ENCODE results near the gene ZNF785. TPM values are rescaled to one million over a fixed set of nuclear protein-coding genes. Genes with fewer than 3 reads are reported as not detected.
A peak's percentile ranks its signal among the peaks of the same experiment; 100 is the strongest.

ZNF785 gene
- total and polyA plus RNA-seq, 4 donors: 3.1 to 21.8 (median 8.6) TPM

- Histone ChIP-seq H3K27ac (ENCODE audit: low read depth in 1 of 2, low read length in 2 of 2) (peak overlapping the region; percentile 65 to 73), H3K27me3 (ENCODE audit: control insufficient read depth in 1 of 2, insufficient read depth in 2 of 2, low read length in 1 of 2) (no peaks in the 10 kb centered on the region), H3K36me3 (ENCODE audit: control insufficient read depth in 1 of 2, insufficient read depth in 2 of 2, low read length in 1 of 2) (no peaks in the 10 kb centered on the region), H3K4me3 (ENCODE audit: low read length in 2 of 2) (peak overlapping the region; percentile 16 to 85), H3K9me3 (ENCODE audit: control insufficient read depth, low read length) (no peaks in the 10 kb centered on the region), H3K4me1 (ENCODE audit: control insufficient read depth in 1 of 2, insufficient read depth in 2 of 2, low read length in 2 of 2) (no peaks in the 10 kb centered on the region)
- intact Hi-C loops (cut with DNase I): loop anchor here in 1 of 2 donors (1.0 to 5.0 kb wide), 2 partner anchors 13 to 81 kb away; partner anchors contain the start of genes PRR14 and ZNF764
- peak; percentile 34 for ATAC-seq (ENCODE audit: low FRiP score)
- peak in 1 of 2 donors; percentile 55 for DNase-seq
- WGBS, 2 donors: 4 to 6% methylated on average over 22 of the region's 22 CpGs
Measured at GRCh38 chr16:30570636-30571444, 14.7 kb downstream of the ZNF785 start.

- Histone ChIP-seq H3K27me3 (ENCODE audit: control insufficient read depth in 1 of 2, insufficient read depth in 2 of 2, low read length in 1 of 2) (no peaks in the 10 kb centered on the region), H3K36me3 (ENCODE audit: control insufficient read depth in 1 of 2, insufficient read depth in 2 of 2, low read length in 1 of 2) (no peaks in the 10 kb centered on the region), H3K4me1 (ENCODE audit: control insufficient read depth in 1 of 2, insufficient read depth in 2 of 2, low read length in 2 of 2) (no peaks in the 10 kb centered on the region), H3K9me3 (ENCODE audit: control insufficient read depth, low read length) (no peaks in the 10 kb centered on the region), H3K27ac (ENCODE audit: low read depth in 1 of 2, low read length in 2 of 2) (no peak overlapping the region), H3K4me3 (ENCODE audit: low read length in 2 of 2) (no peak overlapping the region)
- WGBS, 2 donors: 84 to 89% methylated on average over 44 of the region's 44 CpGs
- intact Hi-C loops (cut with DNase I): loop anchor here in 1 of 2 donors (5.0 kb wide), 1 partner anchor 82 kb away; the partner anchor contains the start of gene PRR14
- no peak for DNase-seq
- no peak for ATAC-seq (ENCODE audit: low FRiP score)
Measured at GRCh38 chr16:30569746-30570635, 15.5 kb downstream of the ZNF785 start.

- Histone ChIP-seq H3K27me3 (ENCODE audit: control insufficient read depth in 1 of 2, insufficient read depth in 2 of 2, low read length in 1 of 2) (no peaks in the 10 kb centered on the region), H3K4me3 (ENCODE audit: low read length in 2 of 2) (no peak overlapping the region), H3K4me1 (ENCODE audit: control insufficient read depth in 1 of 2, insufficient read depth in 2 of 2, low read length in 2 of 2) (no peaks in the 10 kb centered on the region), H3K9me3 (ENCODE audit: control insufficient read depth, low read length) (no peaks in the 10 kb centered on the region), H3K27ac (ENCODE audit: low read depth in 1 of 2, low read length in 2 of 2) (no peak overlapping the region), H3K36me3 (ENCODE audit: control insufficient read depth in 1 of 2, insufficient read depth in 2 of 2, low read length in 1 of 2) (no peaks in the 10 kb centered on the region)
- DNase-seq: no peak
- ATAC-seq (ENCODE audit: low FRiP score): no peak
- WGBS, 2 donors: 90 to 95% methylated on average over 3 of the region's 3 CpGs
- intact Hi-C loops (cut with DNase I): no loop called here
Measured at GRCh38 chr16:30569281-30569680, 16.2 kb downstream of the ZNF785 start.

GRCh38 chr16:30567991-30568638 lies 17.4 kb downstream of the ZNF785 start:
- Histone ChIP-seq H3K27ac (ENCODE audit: low read depth in 1 of 2, low read length in 2 of 2) (no peak overlapping the region), H3K9me3 (ENCODE audit: control insufficient read depth, low read length) (no peaks in the 10 kb centered on the region), H3K27me3 (ENCODE audit: control insufficient read depth in 1 of 2, insufficient read depth in 2 of 2, low read length in 1 of 2) (no peaks in the 10 kb centered on the region), H3K4me1 (ENCODE audit: control insufficient read depth in 1 of 2, insufficient read depth in 2 of 2, low read length in 2 of 2) (no peaks in the 10 kb centered on the region), H3K36me3 (ENCODE audit: control insufficient read depth in 1 of 2, insufficient read depth in 2 of 2, low read length in 1 of 2) (no peaks in the 10 kb centered on the region), H3K4me3 (ENCODE audit: low read length in 2 of 2) (no peak overlapping the region)
- ATAC-seq (ENCODE audit: low FRiP score) (no peak), DNase-seq (peak in 1 of 2 donors; percentile 57)
- intact Hi-C loops (cut with DNase I): no loop called here
- 69 to 72% methylated on average over 6 of the region's 6 CpGs for WGBS, 2 donors

- intact Hi-C loops (cut with DNase I): no loop called here
- DNase-seq (no peak), ATAC-seq (ENCODE audit: low FRiP score) (no peak)
- Histone ChIP-seq H3K9me3 (ENCODE audit: control insufficient read depth, low read length) (no peaks in the 10 kb centered on the region), H3K4me3 (ENCODE audit: low read length in 2 of 2) (no peak overlapping the region), H3K27me3 (ENCODE audit: control insufficient read depth in 1 of 2, insufficient read depth in 2 of 2, low read length in 1 of 2) (no peaks in the 10 kb centered on the region), H3K27ac (ENCODE audit: low read depth in 1 of 2, low read length in 2 of 2) (no peak overlapping the region), H3K4me1 (ENCODE audit: control insufficient read depth in 1 of 2, insufficient read depth in 2 of 2, low read length in 2 of 2) (no peaks in the 10 kb centered on the region), H3K36me3 (ENCODE audit: control insufficient read depth in 1 of 2, insufficient read depth in 2 of 2, low read length in 1 of 2) (no peaks in the 10 kb centered on the region)
- 86 to 89% methylated on average over 14 of the region's 14 CpGs for WGBS, 2 donors
Measured at GRCh38 chr16:30567160-30567990, 18.1 kb downstream of the ZNF785 start.

- intact Hi-C loops (cut with DNase I): no loop called here
- Histone ChIP-seq H3K27me3 (ENCODE audit: control insufficient read depth in 1 of 2, insufficient read depth in 2 of 2, low read length in 1 of 2) (no peaks in the 10 kb centered on the region), H3K27ac (ENCODE audit: low read depth in 1 of 2, low read length in 2 of 2) (no peak overlapping the region), H3K4me3 (ENCODE audit: low read length in 2 of 2) (no peak overlapping the region), H3K36me3 (ENCODE audit: control insufficient read depth in 1 of 2, insufficient read depth in 2 of 2, low read length in 1 of 2) (no peaks in the 10 kb centered on the region), H3K9me3 (ENCODE audit: control insufficient read depth, low read length) (no peaks in the 10 kb centered on the region), H3K4me1 (ENCODE audit: control insufficient read depth in 1 of 2, insufficient read depth in 2 of 2, low read length in 2 of 2) (no peaks in the 10 kb centered on the region)
- ATAC-seq (ENCODE audit: low FRiP score) (no peak), DNase-seq (no peak)
- 78 to 82% methylated on average over 4 of the region's 4 CpGs for WGBS, 2 donors
Measured at GRCh38 chr16:30566531-30566930, 19.0 kb downstream of the ZNF785 start.

- intact Hi-C loops (cut with DNase I): no loop called here
- Histone ChIP-seq H3K27ac (ENCODE audit: low read depth in 1 of 2, low read length in 2 of 2) (no peak overlapping the region), H3K27me3 (ENCODE audit: control insufficient read depth in 1 of 2, insufficient read depth in 2 of 2, low read length in 1 of 2) (no peaks in the 10 kb centered on the region), H3K4me3 (ENCODE audit: low read length in 2 of 2) (no peak overlapping the region), H3K9me3 (ENCODE audit: control insufficient read depth, low read length) (no peaks in the 10 kb centered on the region), H3K4me1 (ENCODE audit: control insufficient read depth in 1 of 2, insufficient read depth in 2 of 2, low read length in 2 of 2) (no peaks in the 10 kb centered on the region), H3K36me3 (ENCODE audit: control insufficient read depth in 1 of 2, insufficient read depth in 2 of 2, low read length in 1 of 2) (no peaks in the 10 kb centered on the region)
- WGBS, 2 donors: 64 to 75% methylated on average over 8 of the region's 8 CpGs
- no peak for ATAC-seq (ENCODE audit: low FRiP score)
- DNase-seq: no peak
Measured at GRCh38 chr16:30565984-30566383, 19.5 kb downstream of the ZNF785 start.

GRCh38 chr16:30565526-30565925 lies 20.0 kb downstream of the ZNF785 start:
- Histone ChIP-seq H3K4me1 (ENCODE audit: control insufficient read depth in 1 of 2, insufficient read depth in 2 of 2, low read length in 2 of 2) (no peaks in the 10 kb centered on the region), H3K36me3 (ENCODE audit: control insufficient read depth in 1 of 2, insufficient read depth in 2 of 2, low read length in 1 of 2) (no peaks in the 10 kb centered on the region), H3K27ac (ENCODE audit: low read depth in 1 of 2, low read length in 2 of 2) (no peak overlapping the region), H3K27me3 (ENCODE audit: control insufficient read depth in 1 of 2, insufficient read depth in 2 of 2, low read length in 1 of 2) (no peaks in the 10 kb centered on the region), H3K9me3 (ENCODE audit: control insufficient read depth, low read length) (no peaks in the 10 kb centered on the region), H3K4me3 (ENCODE audit: low read length in 2 of 2) (no peak overlapping the region)
- intact Hi-C loops (cut with DNase I): no loop called here
- no peak for ATAC-seq (ENCODE audit: low FRiP score)
- DNase-seq: no peak
- WGBS, 2 donors: 53 to 63% methylated on average over 7 of the region's 7 CpGs
